ENCODE measurements around the gene CEACAM7.
"Not testable (repeated sequence)": the region's sequence is repeated elsewhere in the genome, so short reads cannot be mapped to it uniquely, and the experiment has no call there.

CEACAM7 gene

GRCh38 chr19:41714598-41714997 lies 26.5 kb upstream of the CEACAM7 start:
- H3K4me3 ChIP-seq (ENCODE audit: low read depth, low read length): no peak overlapping the region
- in situ Hi-C loops (cut with HindIII; ENCODE audit: low sequenced_read_pairs): no loop called here
- TF ChIP-seq CTCF (IDR thresholded peaks at IDR 0.05; ENCODE audit: low read depth, low read length): no peak
- DNase-seq (ENCODE audit: low read depth, low spot score): no peak

GRCh38 chr19:41711376-41712261 lies 23.5 kb upstream of the CEACAM7 start:
- DNase-seq (ENCODE audit: low read depth, low spot score): no peak
- in situ Hi-C loops (cut with HindIII; ENCODE audit: low sequenced_read_pairs): no loop called here
- TF ChIP-seq CTCF (IDR thresholded peaks at IDR 0.05; ENCODE audit: low read depth, low read length): no peak
- no peak overlapping the region for H3K4me3 ChIP-seq (ENCODE audit: low read depth, low read length)

GRCh38 chr19:41709951-41710645 lies 22.0 kb upstream of the CEACAM7 start:
- no peak for TF ChIP-seq CTCF (IDR thresholded peaks at IDR 0.05; ENCODE audit: low read depth, low read length)
- no peak for DNase-seq (ENCODE audit: low read depth, low spot score)
- no peak overlapping the region for H3K4me3 ChIP-seq (ENCODE audit: low read depth, low read length)
- in situ Hi-C loops (cut with HindIII; ENCODE audit: low sequenced_read_pairs): no loop called here

DNA sequence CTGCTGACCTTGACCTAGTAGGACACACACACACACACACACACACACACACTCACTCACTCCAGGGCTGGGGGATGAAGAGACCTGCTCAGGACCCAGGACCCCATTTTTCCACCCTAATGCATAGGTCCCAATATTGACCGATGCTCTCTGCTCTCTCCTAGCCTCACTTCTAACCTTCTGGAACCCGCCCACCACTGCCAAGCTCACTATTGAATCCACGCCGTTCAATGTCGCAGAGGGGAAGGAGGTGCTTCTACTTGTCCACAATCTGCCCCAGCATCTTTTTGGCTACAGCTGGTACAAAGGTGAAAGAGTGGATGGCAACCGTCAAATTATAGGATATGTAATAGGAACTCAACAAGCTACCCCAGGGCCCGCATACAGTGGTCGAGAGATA lies 21.4 kb upstream of the CEACAM7 start:
- H3K4me3 ChIP-seq (ENCODE audit: low read depth, low read length); in situ Hi-C loops (cut with HindIII; ENCODE audit: low sequenced_read_pairs); DNase-seq (ENCODE audit: low read depth, low spot score): not testable (repeated sequence)

- no peak for TF ChIP-seq CTCF (IDR thresholded peaks at IDR 0.05; ENCODE audit: low read depth, low read length)
- in situ Hi-C loops (cut with HindIII; ENCODE audit: low sequenced_read_pairs): no loop called here
- no peak for DNase-seq (ENCODE audit: low read depth, low spot score)
- no peak within 1 kb of the TSS for H3K4me3 ChIP-seq (ENCODE audit: low read depth, low read length)
These were observed 20.4 kb upstream of the CEACAM7 start, which contains the start of gene CEACAM5 for GRCh38 chr19:41708481-41708880. CEACAM5 (plus strand) TSS chr19:41708626; CDS start chr19:41708732, 106 bp downstream.

DNA sequence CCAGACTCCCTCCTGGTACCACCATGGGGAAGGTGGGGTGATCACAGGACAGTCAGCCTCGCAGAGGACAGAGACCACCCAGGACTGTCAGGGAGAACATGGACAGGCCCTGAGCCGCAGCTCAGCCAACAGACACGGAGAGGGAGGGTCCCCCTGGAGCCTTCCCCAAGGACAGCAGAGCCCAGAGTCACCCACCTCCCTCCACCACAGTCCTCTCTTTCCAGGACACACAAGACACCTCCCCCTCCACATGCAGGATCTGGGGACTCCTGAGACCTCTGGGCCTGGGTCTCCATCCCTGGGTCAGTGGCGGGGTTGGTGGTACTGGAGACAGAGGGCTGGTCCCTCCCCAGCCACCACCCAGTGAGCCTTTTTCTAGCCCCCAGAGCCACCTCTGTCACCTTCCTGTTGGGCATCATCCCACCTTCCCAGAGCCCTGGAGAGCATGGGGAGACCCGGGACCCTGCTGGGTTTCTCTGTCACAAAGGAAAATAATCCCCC lies 19.9 kb upstream of the CEACAM7 start:
- in situ Hi-C loops (cut with HindIII; ENCODE audit: low sequenced_read_pairs): no loop called here
- no peak for DNase-seq (ENCODE audit: low read depth, low spot score)
- TF ChIP-seq CTCF (IDR thresholded peaks at IDR 0.05; ENCODE audit: low read depth, low read length): no peak
- H3K4me3 ChIP-seq (ENCODE audit: low read depth, low read length): no peak overlapping the region

DNA sequence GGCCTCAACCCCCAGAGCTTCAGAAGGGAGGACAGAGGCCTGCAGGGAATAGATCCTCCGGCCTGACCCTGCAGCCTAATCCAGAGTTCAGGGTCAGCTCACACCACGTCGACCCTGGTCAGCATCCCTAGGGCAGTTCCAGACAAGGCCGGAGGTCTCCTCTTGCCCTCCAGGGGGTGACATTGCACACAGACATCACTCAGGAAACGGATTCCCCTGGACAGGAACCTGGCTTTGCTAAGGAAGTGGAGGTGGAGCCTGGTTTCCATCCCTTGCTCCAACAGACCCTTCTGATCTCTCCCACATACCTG lies 19.4 kb upstream of the CEACAM7 start:
- no peak for TF ChIP-seq CTCF (IDR thresholded peaks at IDR 0.05; ENCODE audit: low read depth, low read length)
- in situ Hi-C loops (cut with HindIII; ENCODE audit: low sequenced_read_pairs): no loop called here

More for the DNA sequence above, 19.4 kb upstream of the CEACAM7 start:
- DNase-seq (ENCODE audit: low read depth, low spot score): no peak
- no peak overlapping the region for H3K4me3 ChIP-seq (ENCODE audit: low read depth, low read length)
